Natural killer cell treated with Interleukin-12 subunit alpha and Interleukin-12 subunit beta and Interleukin-15 and Interleukin-18, amount 100 ng/mL, for 72 hours (primary cell): ENCODE measurements around the gene ARFRP1. TPM values are rescaled to one million over a fixed set of nuclear protein-coding genes. Genes with fewer than 3 reads are reported as not detected.

ENCODE experiments used
- ATAC-seq, 2 donors: fragments of 150-1000 bp; cut with Tn5 transposase in 1 of 2; sonication (Bioruptor Pico), chemical (Tn5 transposase) in 1 of 2; 2 replicates each; pipeline ENCODE4 v1.10.0; 2021
- DNase-seq: peaks from one replicate; pipeline ENCODE4 v3.0.0; 2022; ENCODE audit warnings: low spot score
- H3K27ac Mint-ChIP-seq, 2 donors: 1 replicate in 1 of 2; 2 replicates in 1 of 2; pipeline ENCODE4 v1.8.0; 2022; ENCODE audit warnings: mixed read lengths in 2 of 2, mild to moderate bottlenecking in 1 of 2, moderate library complexity in 1 of 2
- H3K27me3 Mint-ChIP-seq, 2 donors: 1 replicate in 1 of 2; 2 replicates in 1 of 2; pipeline ENCODE4 v1.8.0; 2022; ENCODE audit warnings: mixed read lengths in 2 of 2
- H3K36me3 Mint-ChIP-seq: one replicate; pipeline ENCODE4 v1.8.0; 2022; ENCODE audit warnings: mixed read lengths
- H3K4me1 Mint-ChIP-seq, 2 donors: 1 replicate in 1 of 2; 2 replicates in 1 of 2; pipeline ENCODE4 v1.8.0; 2022; ENCODE audit warnings: low read depth in 2 of 2, mixed read lengths in 2 of 2, mild to moderate bottlenecking in 1 of 2
- H3K4me3 Mint-ChIP-seq: one replicate; pipeline ENCODE4 v1.8.0; 2022; ENCODE audit warnings: mixed read lengths
- H3K9me3 Mint-ChIP-seq: 2 replicates; pipeline ENCODE4 v1.8.0; 2022; ENCODE audit warnings: mixed read lengths
- total RNA-seq, 2 donors: library from RNA; stranded (reverse); gene quantifications; one replicate each; pipeline ENCODE4 v1.2.3, GENCODE V29; 2022

Gene ARFRP1
- total RNA-seq, 2 donors from 2014 or later: 52.4 to 87.0 TPM

GRCh38 chr20:63705232-63706026 lies 2.3 kb downstream of the ARFRP1 start:
- no peak for DNase-seq
- ATAC-seq: no peak
- Mint-ChIP-seq H3K27me3 (no peaks in the 10 kb centered on the region), H3K9me3 (no peaks in the 10 kb centered on the region), H3K27ac (peak overlapping the region in 1 of 2 donors; percentile 41), H3K4me1 (peaks cover 20 to 21% of the 10 kb centered on the region in 2 donors), H3K36me3 (peaks cover under 1% of the 10 kb centered on the region), H3K4me3 (peak overlapping the region; percentile 45)

GRCh38 chr20:63704749-63705117 lies 3.0 kb downstream of the ARFRP1 start:
- no peaks in the 10 kb centered on the region for H3K36me3 Mint-ChIP-seq

GRCh38 chr20:63703976-63704748 lies 3.6 kb downstream of the ARFRP1 start:
- no peak overlapping the region for H3K4me3 Mint-ChIP-seq
- DNase-seq (no peak), ATAC-seq (no peak)
- peaks cover 18 to 19% of the 10 kb centered on the region in 2 donors for H3K4me1 Mint-ChIP-seq
- H3K27me3 Mint-ChIP-seq: no peaks in the 10 kb centered on the region
- H3K36me3 Mint-ChIP-seq: no peaks in the 10 kb centered on the region
- H3K27ac Mint-ChIP-seq: no peak overlapping the region
- no peaks in the 10 kb centered on the region for H3K9me3 Mint-ChIP-seq

More at GRCh38 chr20:63704749-63705117, 3.0 kb downstream of the ARFRP1 start:
- Mint-ChIP-seq H3K4me3 (peak overlapping the region; percentile 20), H3K27ac (peak overlapping the region in 1 of 2 donors; percentile 41), H3K27me3 (no peaks in the 10 kb centered on the region), H3K4me1 (peaks cover 18 to 19% of the 10 kb centered on the region in 2 donors), H3K9me3 (no peaks in the 10 kb centered on the region)
- no peak for ATAC-seq
- DNase-seq: no peak

- no peaks in the 10 kb centered on the region for H3K36me3 Mint-ChIP-seq
- H3K4me1 Mint-ChIP-seq: peaks cover 13 to 16% of the 10 kb centered on the region in 2 donors
- no peaks in the 10 kb centered on the region for H3K9me3 Mint-ChIP-seq
- DNase-seq (no peak), ATAC-seq (no peak)
- no peak overlapping the region for H3K27ac Mint-ChIP-seq
- H3K4me3 Mint-ChIP-seq: no peak overlapping the region
- H3K27me3 Mint-ChIP-seq: no peaks in the 10 kb centered on the region
Measured at GRCh38 chr20:63703471-63703975, 4.3 kb downstream of the ARFRP1 start.

- DNase-seq (no peak), ATAC-seq (no peak)
- H3K36me3 Mint-ChIP-seq: no peaks in the 10 kb centered on the region
- H3K27ac Mint-ChIP-seq: no peak overlapping the region
- H3K4me1 Mint-ChIP-seq: peaks cover 12 to 15% of the 10 kb centered on the region in 2 donors
- no peaks in the 10 kb centered on the region for H3K27me3 Mint-ChIP-seq
- H3K4me3 Mint-ChIP-seq: no peak overlapping the region
- H3K9me3 Mint-ChIP-seq: no peaks in the 10 kb centered on the region
Measured at GRCh38 chr20:63702751-63703470, 4.9 kb downstream of the ARFRP1 start.

- DNase-seq (no peak), ATAC-seq (no peak)
- no peaks in the 10 kb centered on the region for H3K27me3 Mint-ChIP-seq
- no peak overlapping the region for H3K4me3 Mint-ChIP-seq
- peaks cover 12 to 17% of the 10 kb centered on the region in 2 donors for H3K4me1 Mint-ChIP-seq
- no peaks in the 10 kb centered on the region for H3K36me3 Mint-ChIP-seq
- H3K9me3 Mint-ChIP-seq: no peaks in the 10 kb centered on the region
- H3K27ac Mint-ChIP-seq: no peak overlapping the region
Measured at GRCh38 chr20:63702036-63702665, 5.6 kb downstream of the ARFRP1 start.

- Mint-ChIP-seq H3K4me1 (peaks cover 8 to 13% of the 10 kb centered on the region in 2 donors), H3K27ac (no peak overlapping the region), H3K27me3 (no peaks in the 10 kb centered on the region), H3K9me3 (no peaks in the 10 kb centered on the region), H3K4me3 (no peak overlapping the region), H3K36me3 (no peaks in the 10 kb centered on the region)
- ATAC-seq (no peak), DNase-seq (no peak)
Measured at GRCh38 chr20:63701329-63702035, 6.3 kb downstream of the ARFRP1 start.

GRCh38 chr20:63701051-63701328 lies 6.8 kb downstream of the ARFRP1 start:
- H3K36me3 Mint-ChIP-seq: no peaks in the 10 kb centered on the region
- H3K4me1 Mint-ChIP-seq: peaks cover 5 to 11% of the 10 kb centered on the region in 2 donors
- no peak for ATAC-seq
- no peak overlapping the region for H3K27ac Mint-ChIP-seq
- no peak for DNase-seq
- no peaks in the 10 kb centered on the region for H3K27me3 Mint-ChIP-seq
- H3K4me3 Mint-ChIP-seq: no peak overlapping the region
- H3K9me3 Mint-ChIP-seq: no peaks in the 10 kb centered on the region

GRCh38 chr20:63700199-63701050 lies 7.4 kb downstream of the ARFRP1 start:
- Mint-ChIP-seq H3K27me3 (no peaks in the 10 kb centered on the region), H3K4me1 (peaks cover 5 to 11% of the 10 kb centered on the region in 2 donors), H3K4me3 (no peak overlapping the region), H3K9me3 (no peaks in the 10 kb centered on the region), H3K36me3 (no peaks in the 10 kb centered on the region), H3K27ac (no peak overlapping the region)
- DNase-seq: no peak
- ATAC-seq: no peak

GRCh38 chr20:63699466-63700198 lies 8.1 kb downstream of the ARFRP1 start:
- Mint-ChIP-seq H3K9me3 (no peaks in the 10 kb centered on the region), H3K36me3 (no peaks in the 10 kb centered on the region), H3K4me1 (peaks cover 0 to 8% of the 10 kb centered on the region in 2 donors), H3K27ac (no peak overlapping the region), H3K4me3 (no peak overlapping the region), H3K27me3 (no peaks in the 10 kb centered on the region)
- peak in 1 of 2 donors; percentile 2 for ATAC-seq
- no peak for DNase-seq

- ATAC-seq (peak in 1 of 2 donors; percentile 47), DNase-seq (no peak)
- Mint-ChIP-seq H3K27ac (no peak overlapping the region), H3K4me3 (no peak overlapping the region), H3K9me3 (no peaks in the 10 kb centered on the region), H3K27me3 (no peaks in the 10 kb centered on the region), H3K36me3 (no peaks in the 10 kb centered on the region), H3K4me1 (peaks cover 0 to 8% of the 10 kb centered on the region in 2 donors)
Measured at GRCh38 chr20:63698739-63699465, 8.9 kb downstream of the ARFRP1 start.
